ENCODE data around the gene PAX2. TPM values are rescaled to one million over a fixed set of nuclear protein-coding genes. Genes with fewer than 3 reads are reported as not detected.

Gene PAX2
- total RNA-seq, 4 donors from 2014 or later: not detected

GRCh38 chr10:100864036-100864885, 118.9 kb downstream of the PAX2 start:
- Histone ChIP-seq H3K27ac (no peak overlapping the region), H3K4me1 (no peaks in the 10 kb centered on the region), H3K4me3 (no peak overlapping the region), H3K27me3 (peaks cover 98% of the 10 kb centered on the region), H3K9me3 (no peaks in the 10 kb centered on the region), H3K36me3 (no peaks in the 10 kb centered on the region)
- 70 to 77% methylated on average over 9 to 15 of the region's 24 CpGs for WGBS, 2 donors (ENCODE audit: low coverage in 1 of 2)
- TF ChIP-seq POLR2AphosphoS5 (IDR thresholded peaks at IDR 0.05) (no peak), EP300 (IDR thresholded peaks at IDR 0.05) (no peak), CTCF (IDR thresholded peaks at IDR 0.05) (no peak), POLR2A (IDR thresholded peaks at IDR 0.05) (no peak)
- ATAC-seq: no peak

- ATAC-seq: no peak
- no peaks in the 10 kb centered on the region for H3K36me3 ChIP-seq
- no peaks in the 10 kb centered on the region for H3K4me1 ChIP-seq
- no peak overlapping the region for H3K4me3 ChIP-seq
- peaks cover 94% of the 10 kb centered on the region for H3K27me3 ChIP-seq
- TF ChIP-seq CTCF (IDR thresholded peaks at IDR 0.05) (no peak), EP300 (IDR thresholded peaks at IDR 0.05) (no peak), POLR2AphosphoS5 (IDR thresholded peaks at IDR 0.05) (no peak), POLR2A (IDR thresholded peaks at IDR 0.05) (no peak)
- no peak overlapping the region for H3K27ac ChIP-seq
- WGBS, 2 donors (ENCODE audit: low coverage in 1 of 2): 90% methylated on average over 2 of the region's 4 CpGs; no CpG with 5 or more reads in 1 of the 2 donors
- no peaks in the 10 kb centered on the region for H3K9me3 ChIP-seq
Measured at GRCh38 chr10:100864978-100865377, 119.6 kb downstream of the PAX2 start.

GRCh38 chr10:100866010-100866409, 120.6 kb downstream of the PAX2 start:
- ATAC-seq: no peak
- 77% methylated on average over 4 of the region's 7 CpGs; no CpG with 5 or more reads in 1 of the 2 donors for WGBS, 2 donors (ENCODE audit: low coverage in 1 of 2)
- no peak for TF ChIP-seq POLR2AphosphoS5 (IDR thresholded peaks at IDR 0.05)
- TF ChIP-seq POLR2A (IDR thresholded peaks at IDR 0.05): no peak

GRCh38 chr10:100866575-100867098, 121.3 kb downstream of the PAX2 start:
- Histone ChIP-seq H3K4me1 (no peaks in the 10 kb centered on the region), H3K36me3 (no peaks in the 10 kb centered on the region), H3K9me3 (no peaks in the 10 kb centered on the region), H3K27me3 (peaks cover 84% of the 10 kb centered on the region), H3K4me3 (no peak overlapping the region), H3K27ac (no peak overlapping the region)
- TF ChIP-seq EP300 (IDR thresholded peaks at IDR 0.05) (no peak), CTCF (IDR thresholded peaks at IDR 0.05) (no peak), POLR2AphosphoS5 (IDR thresholded peaks at IDR 0.05) (no peak), POLR2A (IDR thresholded peaks at IDR 0.05) (no peak)
- ATAC-seq: no peak
- 18% methylated on average over 11 of the region's 21 CpGs; no CpG with 5 or more reads in 1 of the 2 donors for WGBS, 2 donors (ENCODE audit: low coverage in 1 of 2)

More at GRCh38 chr10:100866010-100866409, 120.6 kb downstream of the PAX2 start:
- Histone ChIP-seq H3K9me3 (no peaks in the 10 kb centered on the region), H3K27ac (no peak overlapping the region), H3K4me1 (no peaks in the 10 kb centered on the region), H3K36me3 (no peaks in the 10 kb centered on the region), H3K4me3 (no peak overlapping the region), H3K27me3 (peaks cover 85% of the 10 kb centered on the region)

GRCh38 chr10:100867261-100867963, 122.0 kb downstream of the PAX2 start:
- 74 to 84% methylated on average over 7 of the region's 8 CpGs for WGBS, 2 donors (ENCODE audit: low coverage in 1 of 2)
- Histone ChIP-seq H3K36me3 (no peaks in the 10 kb centered on the region), H3K4me3 (no peak overlapping the region), H3K4me1 (no peaks in the 10 kb centered on the region), H3K27ac (no peak overlapping the region), H3K27me3 (peaks cover 82% of the 10 kb centered on the region), H3K9me3 (no peaks in the 10 kb centered on the region)
- ATAC-seq: no peak
- no peak for TF ChIP-seq EP300 (IDR thresholded peaks at IDR 0.05)
- no peak for TF ChIP-seq POLR2AphosphoS5 (IDR thresholded peaks at IDR 0.05)
